T-helper 2 cell treated with Interferon-gamma antibody and Interleukin-4, amounts not matched to agents 5 μg/mL and 100 μg/mL, for 36 hours (primary cell): ENCODE data around the gene ZNF479.
"Not testable (repeated sequence)": the region's sequence is repeated elsewhere in the genome, so short reads cannot be mapped to it uniquely, and the experiment has no call there.

Experiments used
- DNase-seq: peaks from one replicate; pipeline ENCODE4 v3.0.0; 2021; ENCODE audit warnings: low spot score
- H3K27ac Mint-ChIP-seq: one replicate; pipeline ENCODE4 v1.8.0; 2021; ENCODE audit warnings: mild to moderate bottlenecking, mixed read lengths
- H3K27me3 Mint-ChIP-seq: one replicate; pipeline ENCODE4 v1.8.0; 2021; ENCODE audit warnings: low read depth, mixed read lengths
- H3K36me3 Mint-ChIP-seq: one replicate; pipeline ENCODE4 v1.8.0; 2021; ENCODE audit warnings: low read depth, mixed read lengths
- H3K4me1 Mint-ChIP-seq: one replicate; pipeline ENCODE4 v1.8.0; 2021; ENCODE audit warnings: low read depth, mixed read lengths
- H3K4me3 Mint-ChIP-seq: one replicate; pipeline ENCODE4 v1.8.0; 2022; ENCODE audit warnings: mild to moderate bottlenecking, moderate library complexity, mixed read lengths
- H3K9me3 Mint-ChIP-seq: one replicate; pipeline ENCODE4 v1.8.0; 2021; ENCODE audit warnings: mixed read lengths

ZNF479 gene

DNA sequence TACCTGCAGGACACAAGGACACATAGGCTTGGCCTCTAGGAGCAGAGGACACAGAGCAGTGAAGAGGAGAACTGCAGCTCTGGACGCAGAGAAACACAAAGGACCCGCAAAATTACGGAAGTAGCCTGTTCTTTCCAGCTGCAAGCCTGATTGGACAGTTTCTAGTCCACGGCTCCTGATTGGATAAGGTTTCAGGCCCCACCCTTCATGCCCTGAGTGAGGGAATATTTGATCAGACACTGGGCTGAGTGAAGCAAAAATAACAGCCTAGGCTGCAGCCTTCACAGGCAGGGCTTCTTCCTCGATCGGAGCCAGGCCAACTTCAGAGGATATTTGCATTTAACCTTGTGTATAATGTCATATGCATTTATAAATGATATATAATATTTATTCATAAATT is at the start of gene ZNF479:
Gene ZNF479 (minus strand): TSS at position 101 of the 400 bp plus-strand sequence. CDS start 112 bp downstream, outside the sequence.
- not testable (repeated sequence) for H3K4me3 Mint-ChIP-seq, H3K4me1 Mint-ChIP-seq, H3K36me3 Mint-ChIP-seq, DNase-seq, H3K27ac Mint-ChIP-seq, H3K27me3 Mint-ChIP-seq
- peaks cover 40% of the 10 kb centered on the region for H3K9me3 Mint-ChIP-seq

DNA sequence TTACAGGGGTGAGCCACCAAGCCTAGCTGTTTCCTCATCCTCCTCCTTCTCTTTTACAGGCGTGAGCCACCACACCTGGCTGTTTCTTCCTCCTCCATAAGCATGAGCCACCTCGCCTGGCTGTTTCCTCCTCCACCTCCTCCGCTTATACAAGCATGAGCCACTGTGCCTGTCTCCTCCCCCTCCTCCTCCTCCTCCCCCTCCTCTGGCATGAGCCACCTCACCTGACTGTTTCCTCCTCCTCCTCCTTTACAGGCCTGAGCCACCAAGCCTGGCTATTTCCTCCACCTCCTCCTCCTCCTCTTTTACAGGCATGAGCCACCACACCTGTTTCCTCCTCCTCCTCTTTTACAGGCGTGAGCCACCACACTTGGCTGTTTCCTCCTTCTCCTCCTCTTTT is 49.8 kb upstream of the ZNF479 start:
- H3K27me3 Mint-ChIP-seq: no peaks in the 10 kb centered on the region
- H3K4me3 Mint-ChIP-seq: no peak overlapping the region
- DNase-seq: no peak
- no peaks in the 10 kb centered on the region for H3K4me1 Mint-ChIP-seq
- no peaks in the 10 kb centered on the region for H3K36me3 Mint-ChIP-seq
- peaks cover 21% of the 10 kb centered on the region for H3K9me3 Mint-ChIP-seq
- no peak overlapping the region for H3K27ac Mint-ChIP-seq

DNA sequence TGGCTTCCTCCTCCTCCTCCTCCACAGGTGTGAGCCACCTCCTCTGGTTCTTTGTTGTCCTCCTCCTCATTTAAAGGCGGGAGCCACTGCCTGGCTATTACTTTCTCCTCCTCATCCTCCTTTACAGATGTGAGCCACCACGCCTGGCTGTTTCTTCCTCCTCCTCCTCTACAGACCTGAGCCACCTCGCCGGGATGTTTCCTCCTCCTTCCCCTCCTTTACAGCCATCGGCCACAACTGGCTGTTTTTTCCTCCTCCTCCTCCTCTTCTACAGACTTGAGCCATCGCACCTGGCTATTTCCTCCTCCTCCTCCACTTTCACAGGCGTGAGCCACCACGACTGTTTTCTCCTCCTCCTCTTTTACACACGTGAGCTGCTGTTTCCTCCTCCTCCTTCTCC is 49.0 kb upstream of the ZNF479 start:
- no peak overlapping the region for H3K4me3 Mint-ChIP-seq
- no peaks in the 10 kb centered on the region for H3K36me3 Mint-ChIP-seq
- no peak for DNase-seq
- H3K9me3 Mint-ChIP-seq: peaks cover 23% of the 10 kb centered on the region
- H3K4me1 Mint-ChIP-seq: no peaks in the 10 kb centered on the region
- no peak overlapping the region for H3K27ac Mint-ChIP-seq
- H3K27me3 Mint-ChIP-seq: no peaks in the 10 kb centered on the region

DNA sequence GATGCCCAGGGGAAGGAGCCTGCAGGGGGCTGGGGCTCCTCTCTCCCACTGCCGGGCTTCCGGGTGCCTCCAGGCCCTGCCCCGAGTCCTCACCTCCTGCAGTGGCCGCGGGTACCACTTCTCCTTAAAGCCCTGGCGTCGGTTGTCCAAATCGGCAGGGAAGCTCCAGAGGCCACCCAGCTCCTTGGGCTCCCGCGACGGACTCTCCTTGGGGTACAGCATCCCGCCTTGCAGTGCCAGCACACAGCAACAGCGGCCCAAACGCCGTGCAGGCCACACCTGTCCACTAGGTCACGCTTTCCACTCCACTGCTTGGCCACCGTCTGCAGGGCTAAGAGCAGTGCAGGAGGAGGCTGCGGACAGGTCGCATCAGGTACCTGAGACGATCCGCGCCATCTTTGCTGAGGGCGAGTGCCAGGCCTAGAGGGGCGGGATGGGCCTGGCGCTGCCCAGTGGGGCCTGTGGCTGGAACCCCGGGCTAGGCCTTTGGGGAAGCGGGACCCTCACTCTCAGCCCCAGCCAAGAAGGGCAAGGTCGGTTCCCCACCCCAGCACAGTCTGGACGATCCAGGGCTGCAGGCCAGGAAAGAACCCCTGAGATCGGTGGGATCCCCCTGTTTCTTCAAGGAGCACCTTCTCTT is 47.7 kb upstream of the ZNF479 start:
- no peak for DNase-seq
- Mint-ChIP-seq H3K27ac (no peak overlapping the region), H3K4me3 (no peak overlapping the region), H3K4me1 (no peaks in the 10 kb centered on the region), H3K27me3 (no peaks in the 10 kb centered on the region), H3K36me3 (no peaks in the 10 kb centered on the region), H3K9me3 (peaks cover 23% of the 10 kb centered on the region)

DNA sequence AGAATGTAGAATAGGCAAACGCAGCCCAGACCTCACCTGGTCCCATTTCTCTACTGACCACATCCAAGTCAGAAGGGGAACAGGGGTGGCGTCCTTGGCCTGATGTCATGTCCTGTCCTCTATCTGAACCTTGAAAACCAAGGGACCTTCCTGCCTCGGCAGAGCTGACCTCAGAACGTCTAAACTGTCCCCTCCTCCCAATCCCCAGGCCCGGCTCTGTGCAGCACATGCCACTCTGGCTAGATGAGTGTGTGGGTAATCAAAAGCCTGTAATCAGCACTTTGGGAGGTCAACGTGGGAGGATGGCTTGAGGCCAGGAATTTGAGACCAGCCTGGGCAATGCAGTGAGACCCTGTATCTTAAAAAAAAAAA is 46.5 kb upstream of the ZNF479 start:
- no peak overlapping the region for H3K27ac Mint-ChIP-seq
- peaks cover 23% of the 10 kb centered on the region for H3K9me3 Mint-ChIP-seq
- H3K4me3 Mint-ChIP-seq: no peak overlapping the region
- H3K27me3 Mint-ChIP-seq: no peaks in the 10 kb centered on the region
- H3K36me3 Mint-ChIP-seq: no peaks in the 10 kb centered on the region
- no peak for DNase-seq
- H3K4me1 Mint-ChIP-seq: no peaks in the 10 kb centered on the region

DNA sequence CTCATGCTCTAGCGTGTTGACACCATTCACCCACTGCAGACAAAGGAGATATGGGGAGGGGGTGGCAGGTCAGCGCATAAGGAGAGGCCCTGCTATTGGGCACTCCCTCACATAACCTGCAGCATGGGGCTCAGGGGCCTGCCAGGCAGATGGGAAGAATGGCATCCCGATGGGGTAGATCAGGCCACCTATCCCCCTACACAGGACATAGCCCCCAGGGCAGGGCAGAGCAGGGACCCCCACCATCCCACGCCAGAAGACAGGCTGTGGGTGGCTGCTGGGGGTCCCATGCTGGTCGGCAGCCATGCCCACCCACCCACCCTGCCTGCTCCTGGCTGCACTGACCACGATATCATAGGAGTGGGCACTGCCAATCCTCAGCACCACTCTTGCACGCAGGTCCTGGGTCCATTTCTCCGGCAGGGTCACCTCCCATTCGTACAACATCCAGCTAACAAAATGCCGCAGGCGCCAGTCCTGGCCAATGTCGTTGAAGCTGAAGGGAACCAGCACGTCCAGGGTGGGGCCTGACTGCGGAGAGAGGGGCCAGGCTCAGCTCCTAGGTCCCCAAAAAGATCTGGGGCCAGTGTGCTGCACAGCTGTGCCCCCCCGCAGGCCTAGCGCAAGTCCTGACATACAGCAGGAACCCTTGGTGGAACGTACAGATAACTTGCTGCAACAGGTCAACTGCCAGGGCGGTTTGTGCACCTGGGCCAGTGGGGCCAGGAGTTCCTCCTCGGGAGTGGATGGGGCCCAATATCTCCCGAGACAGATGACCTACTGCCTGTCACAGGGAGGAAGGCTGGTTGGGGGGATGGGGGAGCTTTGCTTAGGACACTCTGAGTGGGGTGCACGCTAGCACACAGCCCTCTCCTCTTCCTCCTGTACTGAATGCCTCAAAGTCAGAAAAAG is 45.9 kb upstream of the ZNF479 start:
- H3K27me3 Mint-ChIP-seq: no peaks in the 10 kb centered on the region
- no peak overlapping the region for H3K27ac Mint-ChIP-seq
- H3K36me3 Mint-ChIP-seq: no peaks in the 10 kb centered on the region
- H3K4me1 Mint-ChIP-seq: no peaks in the 10 kb centered on the region
- no peak for DNase-seq
- peaks cover 23% of the 10 kb centered on the region for H3K9me3 Mint-ChIP-seq
- no peak overlapping the region for H3K4me3 Mint-ChIP-seq

DNA sequence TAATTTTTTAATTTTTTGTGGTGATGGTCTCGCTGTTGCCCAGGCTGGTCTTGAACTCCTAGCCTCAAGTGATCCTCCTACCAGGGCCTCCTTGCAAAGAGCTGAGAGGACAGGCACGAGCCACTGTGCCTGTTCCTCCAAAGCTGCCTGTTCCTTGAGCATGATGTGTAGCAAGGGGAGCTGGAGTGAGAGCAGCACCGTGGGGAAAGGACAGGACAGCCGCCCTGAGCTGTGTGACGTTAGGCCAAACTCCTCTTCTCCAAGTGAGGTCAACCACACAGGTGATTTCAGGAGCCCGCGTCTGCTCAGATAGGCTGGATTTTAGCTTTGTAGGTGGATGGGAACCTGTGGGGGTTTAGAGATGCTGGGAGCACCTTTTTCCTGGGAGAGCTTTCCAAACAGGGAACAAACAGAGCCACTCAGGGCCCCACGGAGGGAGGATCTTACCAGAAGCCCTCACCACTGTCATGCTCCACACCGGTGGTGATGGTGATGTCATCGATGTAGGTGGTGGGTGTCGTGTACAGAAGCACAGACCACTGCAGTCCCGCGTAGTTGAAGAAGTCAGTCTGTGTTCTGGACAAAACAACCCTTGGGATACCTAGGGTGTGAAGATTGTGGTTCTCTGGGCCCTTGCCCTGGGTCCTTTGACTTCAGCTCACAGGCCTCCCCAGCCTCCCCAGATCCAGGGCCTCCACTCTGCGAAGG is 44.8 kb upstream of the ZNF479 start:
- H3K27ac Mint-ChIP-seq: no peak overlapping the region
- no peaks in the 10 kb centered on the region for H3K36me3 Mint-ChIP-seq
- no peak overlapping the region for H3K4me3 Mint-ChIP-seq
- H3K9me3 Mint-ChIP-seq: peaks cover 17% of the 10 kb centered on the region
- no peaks in the 10 kb centered on the region for H3K4me1 Mint-ChIP-seq
- no peaks in the 10 kb centered on the region for H3K27me3 Mint-ChIP-seq
- no peak for DNase-seq

DNA sequence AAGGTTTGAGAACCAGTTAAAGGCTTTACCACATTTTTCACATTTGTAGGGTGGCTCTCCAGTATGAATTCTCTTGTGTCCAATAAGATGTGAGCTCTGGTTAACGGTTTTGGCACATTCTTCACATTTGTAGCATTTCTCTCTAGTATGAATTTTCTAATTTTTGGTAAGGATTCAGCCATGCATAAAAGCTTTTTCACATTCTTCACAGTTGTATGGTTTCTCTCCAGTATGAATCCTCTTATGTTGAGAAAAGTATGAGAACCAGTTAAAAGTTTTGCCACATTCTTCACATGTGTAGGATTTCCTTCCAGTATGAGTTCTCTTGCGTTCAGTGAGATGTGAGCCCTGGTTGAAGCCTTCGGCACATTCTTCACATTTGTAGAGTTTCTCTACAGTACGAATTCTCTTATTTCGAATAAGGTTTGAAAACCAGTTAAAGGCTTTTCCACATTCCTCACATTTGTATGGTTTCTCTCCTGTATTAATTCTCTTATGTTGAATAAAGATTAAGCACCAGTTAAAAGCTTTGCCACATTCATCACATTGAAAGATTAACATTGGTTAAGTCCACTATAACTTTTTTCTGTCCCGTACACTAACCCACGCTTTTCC is 33.2 kb upstream of the ZNF479 start:
- no peaks in the 10 kb centered on the region for H3K36me3 Mint-ChIP-seq
- DNase-seq: no peak
- H3K27me3 Mint-ChIP-seq: no peaks in the 10 kb centered on the region
- H3K9me3 Mint-ChIP-seq: peaks cover 48% of the 10 kb centered on the region
- H3K4me1 Mint-ChIP-seq: no peaks in the 10 kb centered on the region
- no peak overlapping the region for H3K4me3 Mint-ChIP-seq
- no peak overlapping the region for H3K27ac Mint-ChIP-seq

DNA sequence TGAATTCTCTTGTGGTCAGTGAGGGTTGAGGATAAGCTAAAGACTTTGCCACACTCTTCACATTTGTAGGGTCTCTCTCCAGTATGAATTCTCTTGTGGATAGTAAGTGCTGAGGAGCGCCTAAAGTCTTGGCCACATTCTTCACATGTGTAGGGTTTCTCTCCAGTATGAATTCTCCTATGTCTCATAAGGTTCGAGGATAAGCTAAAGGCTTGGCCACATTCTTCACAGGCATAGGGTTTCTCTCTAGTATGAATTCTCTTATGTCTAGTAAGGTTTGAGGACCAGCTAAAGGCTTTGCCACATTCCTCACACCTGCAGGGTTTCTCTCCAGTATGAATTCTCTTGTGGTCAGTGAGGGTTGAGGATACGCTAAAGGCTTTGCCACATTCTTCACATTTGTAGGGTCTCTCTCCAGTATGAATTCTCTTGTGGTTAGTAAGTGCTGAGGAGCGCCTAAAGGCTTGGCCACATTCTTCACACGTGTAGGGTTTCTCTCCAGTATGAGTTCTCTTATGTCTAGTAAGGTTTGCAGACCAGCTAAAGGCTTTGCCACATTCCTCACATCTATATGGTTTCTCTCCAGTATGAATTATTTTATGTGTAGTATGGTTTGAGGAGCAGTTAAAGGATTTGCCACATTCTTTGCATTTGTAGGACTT is 12.0 kb downstream of the ZNF479 start:
- not testable (repeated sequence) for H3K36me3 Mint-ChIP-seq, H3K4me1 Mint-ChIP-seq, DNase-seq, H3K27me3 Mint-ChIP-seq, H3K27ac Mint-ChIP-seq, H3K4me3 Mint-ChIP-seq
- peaks cover 33% of the 10 kb centered on the region for H3K9me3 Mint-ChIP-seq
